Left ventricle myocardium inferior (tissue), 1 donor: Measurements from ENCODE around the gene STX10. TPM values are rescaled to one million over a fixed set of nuclear protein-coding genes. Genes with fewer than 3 reads are reported as not detected.
A peak's percentile ranks its signal among the peaks of the same experiment; 100 is the strongest.

ENCODE experiments used
- DNase-seq: peaks from one replicate; pipeline ENCODE4 v3.0.0-alpha.2; 2020
- H3K27ac ChIP-seq: fragments of 200-600 bp; replicated peaks from 2 replicates; pipeline ENCODE4 v1.8.0; 2021
- H3K27me3 ChIP-seq: fragments of 200-600 bp; 2 replicates; pipeline ENCODE4 v1.8.0; 2021; ENCODE audit warnings: low read depth
- H3K36me3 ChIP-seq: fragments of 200-600 bp; 2 replicates; pipeline ENCODE4 v1.8.0; 2021
- H3K4me1 ChIP-seq: fragments of 200-600 bp; 2 replicates; pipeline ENCODE4 v1.8.0; 2021
- H3K4me3 ChIP-seq: fragments of 200-600 bp; 2 replicates; pipeline ENCODE4 v1.8.0; 2021; ENCODE audit warnings: mild to moderate bottlenecking, moderate library complexity
- H3K9me3 ChIP-seq: fragments of 200-600 bp; replicated peaks from 2 replicates; pipeline ENCODE4 v1.8.0; 2021
- intact Hi-C: fragments of 100-400 bp; cut with micrococcal nuclease; formaldehyde crosslinking; loops from one replicate; pipeline ENCODE4 v1.11.0; 2022
- total RNA-seq: library from RNA; stranded (reverse); fragmentation: NEBNext Ultra II Directional; extraction: Animal tissue kit (Norgen Biotek cat#: 25700); gene quantifications from one replicate; pipeline ENCODE4 v1.2.1, GENCODE V29; 2021
- TF ChIP-seq, protein P1 (sequence below): fragments of 200-600 bp; IDR thresholded peaks from 2 replicates; pipeline ENCODE4 v1.8.0; 2021; ENCODE audit warnings: antibody characterized with exemption, mild to moderate bottlenecking, borderline replicate concordance
- donor health status: DM: no; HTN: yes; CAD: no; lungs with severe emphysema.

Gene STX10
- total RNA-seq, 1 donor from 2014 or later, result 39.2 TPM

DNA sequence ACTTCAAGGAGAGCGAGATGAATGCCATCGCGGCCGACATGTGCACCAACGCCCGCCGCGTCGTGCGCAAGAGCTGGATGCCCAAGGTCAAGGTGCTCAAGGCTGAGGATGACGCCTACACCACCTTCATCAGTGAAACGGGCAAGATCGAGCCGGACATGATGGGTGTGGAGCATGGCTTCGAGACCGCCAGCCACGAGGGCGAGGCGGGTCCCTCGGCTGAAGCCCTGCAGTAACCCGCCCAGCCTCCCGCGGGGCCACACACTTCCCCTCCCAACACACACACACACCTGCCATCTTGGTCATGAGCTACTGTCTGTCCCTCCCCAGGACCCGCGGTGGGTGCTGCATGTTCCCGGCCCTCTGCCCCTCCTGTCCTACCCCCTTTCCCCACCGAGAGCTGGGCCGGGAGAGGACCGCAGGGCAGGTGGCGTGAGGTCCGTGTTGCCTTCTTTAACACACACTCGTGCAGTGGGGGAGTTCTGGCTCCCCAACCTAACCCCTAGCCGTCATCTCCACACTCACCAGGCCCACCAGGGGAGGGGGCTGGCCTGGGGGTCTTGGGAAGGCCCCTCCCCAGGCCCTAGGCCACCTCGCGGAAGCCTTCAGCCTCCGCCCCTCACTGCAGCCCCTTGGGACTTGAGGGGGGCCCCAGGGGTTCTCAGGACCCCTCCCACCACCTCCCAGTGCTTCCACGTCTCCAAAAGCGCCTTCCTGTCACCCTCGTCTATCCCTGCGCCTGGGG is 11.8 kb downstream of the STX10 start:
- no peak overlapping the region for H3K4me3 ChIP-seq
- peaks cover 21% of the 10 kb centered on the region for H3K4me1 ChIP-seq
- H3K36me3 ChIP-seq, result peaks cover 43% of the 10 kb centered on the region
- no peak for DNase-seq
- H3K9me3 ChIP-seq, result no peaks in the 10 kb centered on the region
- TF ChIP-seq, protein P1, sequence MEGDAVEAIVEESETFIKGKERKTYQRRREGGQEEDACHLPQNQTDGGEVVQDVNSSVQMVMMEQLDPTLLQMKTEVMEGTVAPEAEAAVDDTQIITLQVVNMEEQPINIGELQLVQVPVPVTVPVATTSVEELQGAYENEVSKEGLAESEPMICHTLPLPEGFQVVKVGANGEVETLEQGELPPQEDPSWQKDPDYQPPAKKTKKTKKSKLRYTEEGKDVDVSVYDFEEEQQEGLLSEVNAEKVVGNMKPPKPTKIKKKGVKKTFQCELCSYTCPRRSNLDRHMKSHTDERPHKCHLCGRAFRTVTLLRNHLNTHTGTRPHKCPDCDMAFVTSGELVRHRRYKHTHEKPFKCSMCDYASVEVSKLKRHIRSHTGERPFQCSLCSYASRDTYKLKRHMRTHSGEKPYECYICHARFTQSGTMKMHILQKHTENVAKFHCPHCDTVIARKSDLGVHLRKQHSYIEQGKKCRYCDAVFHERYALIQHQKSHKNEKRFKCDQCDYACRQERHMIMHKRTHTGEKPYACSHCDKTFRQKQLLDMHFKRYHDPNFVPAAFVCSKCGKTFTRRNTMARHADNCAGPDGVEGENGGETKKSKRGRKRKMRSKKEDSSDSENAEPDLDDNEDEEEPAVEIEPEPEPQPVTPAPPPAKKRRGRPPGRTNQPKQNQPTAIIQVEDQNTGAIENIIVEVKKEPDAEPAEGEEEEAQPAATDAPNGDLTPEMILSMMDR, result no peak
- no peak overlapping the region for H3K27ac ChIP-seq
- intact Hi-C loops, result no loop called here
- H3K27me3 ChIP-seq, result no peaks in the 10 kb centered on the region

- TF ChIP-seq, protein P1, result no peak
- peaks cover 43% of the 10 kb centered on the region for H3K36me3 ChIP-seq
- no peaks in the 10 kb centered on the region for H3K9me3 ChIP-seq
- no peaks in the 10 kb centered on the region for H3K27me3 ChIP-seq
- peaks cover 30% of the 10 kb centered on the region for H3K4me1 ChIP-seq
- intact Hi-C loops, result no loop called here
- DNase-seq, result no peak
- no peak overlapping the region for H3K4me3 ChIP-seq
- H3K27ac ChIP-seq, result no peak overlapping the region
Measured at GRCh38 chr19:13137290-13137794, 12.8 kb downstream of the STX10 start.

GRCh38 chr19:13135068-13136062 is 14.8 kb downstream of the STX10 start:
- DNase-seq, result no peak
- H3K27ac ChIP-seq, result peak overlapping the region; percentile 86
- H3K27me3 ChIP-seq, result no peaks in the 10 kb centered on the region
- H3K9me3 ChIP-seq, result no peaks in the 10 kb centered on the region
- intact Hi-C loops, result no loop called here
- H3K4me1 ChIP-seq, result peaks cover 30% of the 10 kb centered on the region
- peaks cover 43% of the 10 kb centered on the region for H3K36me3 ChIP-seq
- TF ChIP-seq, protein P1, result no peak
- no peak overlapping the region for H3K4me3 ChIP-seq

GRCh38 chr19:13134626-13135025 is 15.5 kb downstream of the STX10 start:
- no peak for DNase-seq
- H3K27me3 ChIP-seq, result no peaks in the 10 kb centered on the region
- intact Hi-C loops, result no loop called here
- H3K4me3 ChIP-seq, result no peak overlapping the region
- peaks cover 43% of the 10 kb centered on the region for H3K36me3 ChIP-seq
- H3K27ac ChIP-seq, result peak overlapping the region; percentile 86
- H3K4me1 ChIP-seq, result peaks cover 30% of the 10 kb centered on the region
- TF ChIP-seq, protein P1, result no peak
- H3K9me3 ChIP-seq, result no peaks in the 10 kb centered on the region

GRCh38 chr19:13133241-13133870 is 16.8 kb downstream of the STX10 start:
- no peaks in the 10 kb centered on the region for H3K27me3 ChIP-seq
- DNase-seq, result no peak
- peaks cover 34% of the 10 kb centered on the region for H3K36me3 ChIP-seq
- H3K9me3 ChIP-seq, result no peaks in the 10 kb centered on the region
- no peak overlapping the region for H3K4me3 ChIP-seq
- peak overlapping the region; percentile 86 for H3K27ac ChIP-seq
- TF ChIP-seq, protein P1, result no peak
- H3K4me1 ChIP-seq, result peaks cover 42% of the 10 kb centered on the region
- intact Hi-C loops, result no loop called here
